ENCODE measurements around the gene LPP. TPM values are rescaled to one million over a fixed set of nuclear protein-coding genes. Genes with fewer than 3 reads are reported as not detected.

The LPP gene
- total RNA-seq, 1 donor from 2014 or later = 14.2 TPM

- Histone ChIP-seq H3K27me3 (ENCODE audit: control insufficient read depth, insufficient read depth, low read length) (no peaks in the 10 kb centered on the region), H3K4me3 (ENCODE audit: low read depth, low read length) (no peak overlapping the region), H3K36me3 (ENCODE audit: control insufficient read depth, insufficient read depth, low read length) (no peaks in the 10 kb centered on the region)
- FAIRE-seq (no peak), DNase-seq (ENCODE audit: low read depth) (no peak)
- no peak for TF ChIP-seq CTCF (IDR thresholded peaks at IDR 0.05; ENCODE audit: insufficient read depth, low read length, severe bottlenecking)
Measured at GRCh38 chr3:188589071-188589470, 435.1 kb downstream of the LPP start.

DNA sequence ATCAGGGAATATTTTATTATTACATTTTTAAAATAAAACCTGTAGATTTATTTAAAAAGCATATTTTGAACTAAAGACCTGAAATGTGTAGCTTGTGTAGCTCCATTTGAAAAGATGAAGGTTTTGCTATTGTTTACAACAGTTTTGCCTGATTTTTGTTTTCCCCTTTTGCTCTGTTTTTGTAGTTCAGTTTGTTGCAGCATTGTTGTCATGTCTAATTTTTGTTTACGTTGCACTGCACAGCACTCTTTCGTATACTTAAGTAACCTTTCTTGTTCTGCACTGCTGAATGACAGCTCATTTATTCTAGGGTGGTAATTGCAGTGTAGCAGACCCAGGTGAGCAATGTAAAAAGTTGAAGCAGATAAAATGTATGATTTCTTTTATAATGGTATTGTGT is 435.8 kb downstream of the LPP start:
- TF ChIP-seq CTCF (IDR thresholded peaks at IDR 0.05; ENCODE audit: insufficient read depth, low read length, severe bottlenecking) = no peak
- FAIRE-seq = no peak

GRCh38 chr3:188590557-188590956 is 436.6 kb downstream of the LPP start:
- no peak for TF ChIP-seq CTCF (IDR thresholded peaks at IDR 0.05; ENCODE audit: insufficient read depth, low read length, severe bottlenecking)
- DNase-seq (ENCODE audit: low read depth) (no peak), FAIRE-seq (no peak)
- Histone ChIP-seq H3K36me3 (ENCODE audit: control insufficient read depth, insufficient read depth, low read length) (no peaks in the 10 kb centered on the region), H3K27me3 (ENCODE audit: control insufficient read depth, insufficient read depth, low read length) (no peaks in the 10 kb centered on the region), H3K4me3 (ENCODE audit: low read depth, low read length) (no peak overlapping the region)

More for the DNA sequence above, 435.8 kb downstream of the LPP start:
- Histone ChIP-seq H3K36me3 (ENCODE audit: control insufficient read depth, insufficient read depth, low read length) (no peaks in the 10 kb centered on the region), H3K27me3 (ENCODE audit: control insufficient read depth, insufficient read depth, low read length) (no peaks in the 10 kb centered on the region), H3K4me3 (ENCODE audit: low read depth, low read length) (no peak overlapping the region)
- DNase-seq (ENCODE audit: low read depth) = no peak

GRCh38 chr3:188594139-188594538 is 440.2 kb downstream of the LPP start:
- FAIRE-seq = no peak
- no peak for TF ChIP-seq CTCF (IDR thresholded peaks at IDR 0.05; ENCODE audit: insufficient read depth, low read length, severe bottlenecking)
- no peaks in the 10 kb centered on the region for H3K36me3 ChIP-seq (ENCODE audit: control insufficient read depth, insufficient read depth, low read length)
- no peaks in the 10 kb centered on the region for H3K27me3 ChIP-seq (ENCODE audit: control insufficient read depth, insufficient read depth, low read length)
- peak; percentile 87 for DNase-seq (ENCODE audit: low read depth)
- H3K4me3 ChIP-seq (ENCODE audit: low read depth, low read length) = no peak overlapping the region

DNA sequence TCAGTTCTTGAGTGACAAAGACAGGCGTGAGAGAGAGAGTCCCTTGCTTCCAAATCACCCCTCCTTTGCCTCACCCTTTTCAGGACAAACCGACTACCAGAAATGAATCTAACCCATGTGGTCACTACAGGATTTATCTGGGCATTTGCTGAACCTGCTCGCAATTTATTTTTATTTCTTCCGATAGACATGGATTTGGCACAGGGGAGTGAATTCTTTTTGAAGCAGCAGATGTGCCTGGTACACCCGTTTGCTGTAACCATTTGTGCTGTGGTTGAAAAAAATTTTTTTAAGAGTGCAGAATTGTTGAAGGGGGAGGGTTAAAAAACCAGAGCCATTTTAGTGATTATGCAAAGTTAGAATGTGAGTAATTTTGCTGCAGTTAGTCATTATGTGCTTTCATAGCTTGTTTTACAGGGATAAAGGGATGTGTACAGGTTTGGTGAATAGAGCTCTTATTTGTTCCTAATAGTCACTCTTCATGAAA is 442.0 kb downstream of the LPP start:
- H3K27me3 ChIP-seq (ENCODE audit: control insufficient read depth, insufficient read depth, low read length) = no peaks in the 10 kb centered on the region
- FAIRE-seq (no peak), DNase-seq (ENCODE audit: low read depth) (peak; percentile 76)
- no peaks in the 10 kb centered on the region for H3K36me3 ChIP-seq (ENCODE audit: control insufficient read depth, insufficient read depth, low read length)
- no peak for TF ChIP-seq CTCF (IDR thresholded peaks at IDR 0.05; ENCODE audit: insufficient read depth, low read length, severe bottlenecking)
- H3K4me3 ChIP-seq (ENCODE audit: low read depth, low read length) = no peak overlapping the region

DNA sequence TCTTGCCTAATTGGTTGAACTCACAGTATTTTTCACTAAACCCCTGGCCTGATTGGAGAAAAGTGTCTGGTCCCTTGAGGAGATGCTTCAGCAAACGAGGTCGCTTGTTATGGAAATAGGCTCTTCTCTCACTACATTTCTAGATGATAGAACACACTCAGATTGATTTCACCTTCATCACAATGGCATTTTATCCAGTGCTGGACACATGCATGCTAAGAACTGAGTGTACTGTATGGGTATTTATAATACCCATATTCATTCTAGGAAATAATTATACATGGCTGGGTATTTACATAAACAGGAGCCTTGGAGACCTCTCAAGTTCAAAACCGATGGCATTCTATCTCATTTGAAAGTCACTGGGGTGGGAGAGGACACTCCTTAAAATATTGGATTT is 444.9 kb downstream of the LPP start:
- no peak for FAIRE-seq
- no peak for TF ChIP-seq CTCF (IDR thresholded peaks at IDR 0.05; ENCODE audit: insufficient read depth, low read length, severe bottlenecking)

More for the DNA sequence above, 444.9 kb downstream of the LPP start:
- no peaks in the 10 kb centered on the region for H3K27me3 ChIP-seq (ENCODE audit: control insufficient read depth, insufficient read depth, low read length)
- H3K4me3 ChIP-seq (ENCODE audit: low read depth, low read length) = no peak overlapping the region
- DNase-seq (ENCODE audit: low read depth) = no peak
- no peaks in the 10 kb centered on the region for H3K36me3 ChIP-seq (ENCODE audit: control insufficient read depth, insufficient read depth, low read length)
